AG04449 (cell line): Measurements from ENCODE around the gene CILP2.

Experiments
- CTCF ChIA-PET: fragments of 350-600 bp; formaldehyde crosslinking; extraction: SDS; loops from one replicate; lab custom pipeline; 2021; ENCODE audit warnings: antibody characterized with exemption; lab: Yijun Ruan, JAX
- POLR2A ChIA-PET: fragments of 400-600, 350-600 bp; formaldehyde crosslinking; extraction: SDS; loops from one replicate; lab custom pipeline; 2020; ENCODE audit warnings: antibody characterized with exemption, inconsistent platforms; lab: Yijun Ruan, JAX
- DNase-seq: peaks from one replicate; pipeline ENCODE4 v3.0.0-alpha.2; 2010; ENCODE audit warnings: low read depth, low spot score
- H3K4me3 ChIP-seq: 2 replicates; pipeline ENCODE4 v1.5.1; 2011; ENCODE audit warnings: low read depth, mild to moderate bottlenecking, control low read depth, low read length
- CTCF ChIP-seq: IDR thresholded peaks from one replicate; pipeline ENCODE4 v1.5.1; 2011; ENCODE audit warnings: mild to moderate bottlenecking, moderate library complexity, low read length, control low read depth, inconsistent platforms; ENCODE audit not compliant: insufficient read depth; ENCODE audit errors: missing control alignments

The CILP2 gene

GRCh38 chr19:19510432-19510831 lies 27.6 kb upstream of the CILP2 start:
- no peak for DNase-seq
- H3K4me3 ChIP-seq, result no peak overlapping the region
- ChIA-PET CTCF (interaction anchor here (1.9 to 3.7 kb wide), 2 partner anchors 20 to 22 kb away, joined by 7 to 22 read pairs; no protein-coding TSS in a partner anchor), POLR2A (no interaction called here)
- TF ChIP-seq CTCF, result no peak

GRCh38 chr19:19513682-19514081 lies 24.4 kb upstream of the CILP2 start:
- no peak overlapping the region for H3K4me3 ChIP-seq
- no peak for TF ChIP-seq CTCF
- no peak for DNase-seq
- ChIA-PET CTCF (interaction anchor here (1.4 kb wide), 1 partner anchor 16 kb away, joined by 3 read pairs; the partner anchor contains the start of gene YJEFN3), POLR2A (interaction anchor here (0.6 kb wide), 1 partner anchor 83 kb away, joined by 3 read pairs; no protein-coding TSS in a partner anchor)

GRCh38 chr19:19514215-19514657 lies 23.8 kb upstream of the CILP2 start:
- DNase-seq, result no peak
- POLR2A ChIA-PET, result interaction anchor here (0.6 kb wide), 1 partner anchor 83 kb away, joined by 3 read pairs; no protein-coding TSS in a partner anchor
- peak overlapping the region; percentile 27 for H3K4me3 ChIP-seq
- CTCF ChIA-PET, result interaction anchor here (1.4 kb wide), 1 partner anchor 15 kb away, joined by 3 read pairs; the partner anchor contains the start of gene YJEFN3
- no peak for TF ChIP-seq CTCF

- ChIA-PET POLR2A (interaction anchor here (1.0 to 1.6 kb wide), 2 partner anchors 10 to 17 kb away, joined by 3 read pairs; no protein-coding TSS in a partner anchor), CTCF (interaction anchor here (1.1 to 3.5 kb wide), 4 partner anchors 17 to 153 kb away, joined by 4 to 22 read pairs (median 10); no protein-coding TSS in a partner anchor)
- H3K4me3 ChIP-seq, result peak within 1 kb of the TSS; percentile 66
- DNase-seq, result no peak
- no peak for TF ChIP-seq CTCF
Observed at GRCh38 chr19:19514881-19515641, 23.0 kb upstream of the CILP2 start, which contains the start of gene TSSK6. Gene TSSK6 (minus strand): TSS chr19:19515548. CDS start chr19:19515427, 121 bp downstream.

- no peak for TF ChIP-seq CTCF
- DNase-seq, result peak; percentile 26
- H3K4me3 ChIP-seq, result peak within 1 kb of the TSS; percentile 66
- POLR2A ChIA-PET, result interaction anchor here (0.6 to 1.6 kb wide), 4 partner anchors 11 to 325 kb away, joined by 3 read pairs; no protein-coding TSS in a partner anchor
- CTCF ChIA-PET, result interaction anchor here (0.7 to 3.5 kb wide), 9 partner anchors 9 to 154 kb away, joined by 3 to 22 read pairs (median 4); partner anchors contain the start of genes GATAD2A and GMIP
Observed at GRCh38 chr19:19515642-19516519, 22.2 kb upstream of the CILP2 start, which contains the start of gene NDUFA13. Gene NDUFA13 (plus strand): TSS chr19:19516225. CDS start chr19:19516239, 14 bp downstream.
